Activated CD8-positive, alpha-beta memory T cell treated with anti-CD3 and anti-CD28 coated beads, Interleukin-2, amount 50 U/mL, for 48 hours (primary cell): ENCODE data around the gene CACNA2D1.

Experiments used
- DNase-seq: peaks from one replicate; pipeline ENCODE4 v3.0.0-alpha.2; 2020

CACNA2D1 gene

GRCh38 chr7:81929386-81929785, 514.2 kb downstream of the CACNA2D1 start:
- no peak for DNase-seq

GRCh38 chr7:81926154-81926553, 517.4 kb downstream of the CACNA2D1 start:
- DNase-seq: no peak

GRCh38 chr7:81925530-81925929, 518.0 kb downstream of the CACNA2D1 start:
- DNase-seq: no peak

GRCh38 chr7:81924494-81924893, 519.1 kb downstream of the CACNA2D1 start:
- no peak for DNase-seq

- DNase-seq: no peak
Measured at GRCh38 chr7:81919494-81919893, 524.1 kb downstream of the CACNA2D1 start.

- DNase-seq: no peak
Measured at GRCh38 chr7:81908220-81908619, 535.4 kb downstream of the CACNA2D1 start.

GRCh38 chr7:81903115-81903514, 540.5 kb downstream of the CACNA2D1 start:
- DNase-seq: no peak

- DNase-seq: no peak
Measured at GRCh38 chr7:81902536-81902935, 541.0 kb downstream of the CACNA2D1 start.
